Bronchial epithelial cell (primary cell): ENCODE data around the gene LDB1. TPM values are rescaled to one million over a fixed set of nuclear protein-coding genes. Genes with fewer than 3 reads are reported as not detected.

Source experiments
- DNase-seq: peaks from one replicate; pipeline ENCODE4 v3.0.0-alpha.2; 2010; ENCODE audit warnings: low read depth
- FAIRE-seq: peaks from 2 replicates; lab custom pipeline; 2011; peaks lifted over from hg19 to GRCh38; lab: Jason Lieb, UNC
- H3K27me3 ChIP-seq: 2 replicates; pipeline ENCODE4 v1.5.1; 2011; ENCODE audit warnings: low read length; ENCODE audit not compliant: control insufficient read depth, insufficient read depth
- H3K36me3 ChIP-seq: 2 replicates; pipeline ENCODE4 v1.5.1; 2011; ENCODE audit warnings: low read length; ENCODE audit not compliant: control insufficient read depth, insufficient read depth
- H3K4me3 ChIP-seq: 2 replicates; pipeline ENCODE4 v1.5.1; 2011; ENCODE audit warnings: mild to moderate bottlenecking, low read depth, low read length, control low read depth
- CTCF ChIP-seq: IDR thresholded peaks from 2 replicates; pipeline ENCODE4 v1.5.1; 2011; ENCODE audit warnings: mild to moderate bottlenecking, moderate library complexity, low read length, control low read depth, inconsistent platforms; ENCODE audit not compliant: insufficient read depth, severe bottlenecking
- total RNA-seq: library from RNA; depleted of rRNA; stranded (reverse); fragments of >200 nt; gene quantifications from 2 replicates; pipeline ENCODE4 v1.2.1, GENCODE V29; 2014

LDB1 gene
- total RNA-seq, 1 donor from 2014 or later: 30.0 TPM

- FAIRE-seq (no peak), DNase-seq (no peak)
- TF ChIP-seq CTCF: no peak
- H3K4me3 ChIP-seq: no peak overlapping the region
- peaks cover 57% of the 10 kb centered on the region for H3K36me3 ChIP-seq
- H3K27me3 ChIP-seq: no peaks in the 10 kb centered on the region
Measured at GRCh38 chr10:102140913-102141540, 20.9 kb upstream of the LDB1 start.

GRCh38 chr10:102140218-102140617, 20.1 kb upstream of the LDB1 start:
- no peak for TF ChIP-seq CTCF
- Histone ChIP-seq H3K4me3 (no peak overlapping the region), H3K27me3 (no peaks in the 10 kb centered on the region), H3K36me3 (peaks cover 57% of the 10 kb centered on the region)
- no peak for DNase-seq
- no peak for FAIRE-seq

- Histone ChIP-seq H3K27me3 (no peaks in the 10 kb centered on the region), H3K4me3 (no peak overlapping the region), H3K36me3 (peaks cover 52% of the 10 kb centered on the region)
- no peak for FAIRE-seq
- no peak for DNase-seq
- no peak for TF ChIP-seq CTCF
Measured at GRCh38 chr10:102139281-102140110, 19.3 kb upstream of the LDB1 start.

GRCh38 chr10:102135956-102136526, 15.9 kb upstream of the LDB1 start:
- no peak for FAIRE-seq
- no peak for TF ChIP-seq CTCF
- Histone ChIP-seq H3K4me3 (no peak overlapping the region), H3K36me3 (peaks cover 31% of the 10 kb centered on the region), H3K27me3 (no peaks in the 10 kb centered on the region)
- DNase-seq: no peak

GRCh38 chr10:102134416-102134815, 14.2 kb upstream of the LDB1 start:
- TF ChIP-seq CTCF: no peak
- H3K27me3 ChIP-seq: no peaks in the 10 kb centered on the region
- peaks cover 16% of the 10 kb centered on the region for H3K36me3 ChIP-seq
- no peak for FAIRE-seq
- DNase-seq: no peak
- peak overlapping the region; percentile 100 for H3K4me3 ChIP-seq
